GM12878 (cell line): ENCODE measurements around the gene NAA15. TPM values are rescaled to one million over a fixed set of nuclear protein-coding genes. Genes with fewer than 3 reads are reported as not detected.

Experiments used
- ATAC-seq: fragments of 200-7000 bp; cut with Tn5 transposase; 3 replicates; pipeline ENCODE4 v1.9.1; 2020; ENCODE audit warnings: mild to moderate bottlenecking, moderate library complexity
- BruUV-seq: library from RNA; stranded (reverse); fragments of 400-500 nt; replicated peaks from 2 replicates; lab custom pipeline; 2021; lab: Mats Ljungman, UMichigan
- CTCF ChIA-PET: fragments of 300-600 bp; sonication (Branson Sonifier 250); formaldehyde crosslinking; extraction: SDS; loops from one replicate; lab custom pipeline; 2021; ENCODE audit warnings: inconsistent platforms; lab: Yijun Ruan, JAX
- POLR2A ChIA-PET: fragments of 350-600 bp; formaldehyde crosslinking; extraction: SDS; loops from one replicate; lab custom pipeline; 2021; ENCODE audit warnings: inconsistent platforms; lab: Charles Lee
- RAD21 ChIA-PET: fragments of 300-600 bp; sonication (Branson Sonifier 250); formaldehyde crosslinking; loops from one replicate; lab custom pipeline; 2023; ENCODE audit warnings: antibody characterized with exemption; ENCODE audit not compliant: unreplicated experiment; lab: Charles Lee
- SMC1A ChIA-PET: fragments of 300-600 bp; sonication (Branson Sonifier 250); formaldehyde crosslinking; loops from one replicate; lab custom pipeline; 2023; ENCODE audit not compliant: unreplicated experiment, uncharacterized antibody; lab: Charles Lee
- DNase-seq: peaks from one replicate; pipeline ENCODE4 v3.0.0-alpha.2; 2011; ENCODE audit warnings: low read depth, low spot score
- FAIRE-seq: peaks from 3 replicates; lab custom pipeline; 2011; peaks lifted over from hg19 to GRCh38; lab: Jason Lieb, UNC
- H2AFZ ChIP-seq: 2 replicates; pipeline ENCODE4 v1.6.0; 2011; ENCODE audit warnings: low read depth, low read length, control low read depth; ENCODE audit not compliant: control insufficient read depth
- H3K27ac ChIP-seq: 2 replicates; pipeline ENCODE4 v1.5.1; 2011; ENCODE audit warnings: control low read depth; ENCODE audit not compliant: control insufficient read depth, insufficient read depth
- H3K27me3 ChIP-seq, 2 experiments: replicated peaks in 1 of 2; 2 replicates each; pipeline versions ENCODE4 v1.6.0 to v1.6.1; 2011; ENCODE audit warnings: low read length in 1 of 2; ENCODE audit not compliant: control insufficient read depth in 2 of 2, insufficient read depth in 2 of 2
- H3K36me3 ChIP-seq, 2 experiments: 2 replicates each; pipeline ENCODE4 v1.5.1; 2011; ENCODE audit warnings: low read length in 1 of 2; ENCODE audit not compliant: control insufficient read depth in 2 of 2, insufficient read depth in 2 of 2
- H3K4me1 ChIP-seq: 2 replicates; pipeline ENCODE4 v1.6.1; 2011; ENCODE audit warnings: mild to moderate bottlenecking, low read length, moderate library complexity, mixed read lengths; ENCODE audit not compliant: control insufficient read depth, insufficient read depth
- H3K4me2 ChIP-seq: 2 replicates; pipeline ENCODE4 v1.6.0; 2011; ENCODE audit warnings: control low read depth; ENCODE audit not compliant: control insufficient read depth, insufficient read depth
- H3K4me3 ChIP-seq: fragments of 200-600 bp; sonication (generic); 2 replicates; pipeline ENCODE4 v1.5.1; 2016
- H3K79me2 ChIP-seq: 2 replicates; pipeline ENCODE4 v1.6.0; 2011; ENCODE audit warnings: low read length; ENCODE audit not compliant: control insufficient read depth, insufficient read depth
- H3K9ac ChIP-seq: 2 replicates; pipeline ENCODE4 v1.8.0; 2011; ENCODE audit warnings: low read length, control low read depth, mixed read lengths; ENCODE audit not compliant: control insufficient read depth, insufficient read depth
- H3K9me3 ChIP-seq: replicated peaks from 3 replicates; pipeline ENCODE4 v1.5.1; 2011; ENCODE audit warnings: mild to moderate bottlenecking, low read length; ENCODE audit not compliant: control insufficient read depth, insufficient read depth
- H4K20me1 ChIP-seq: 2 replicates; pipeline ENCODE4 v1.6.0; 2011; ENCODE audit not compliant: control insufficient read depth, insufficient read depth
- CUX1 ChIP-seq: IDR thresholded peaks from 2 replicates; pipeline ENCODE4 v1.6.1; 2012; ENCODE audit warnings: improper control_type of control experiment, low read depth, low read length; ENCODE audit not compliant: insufficient replicate concordance
- JUNB ChIP-seq: IDR thresholded peaks from 2 replicates; pipeline ENCODE4 v1.6.1; 2016; ENCODE audit warnings: antibody characterized with exemption, mild to moderate bottlenecking
- LARP7 ChIP-seq: fragments of 450-650 bp; IDR thresholded peaks from 2 replicates; pipeline ENCODE4 v1.6.1; 2017; ENCODE audit warnings: mild to moderate bottlenecking
- MEF2B ChIP-seq: fragments of 450-650 bp; IDR thresholded peaks from 2 replicates; pipeline ENCODE4 v1.6.1; 2018; ENCODE audit warnings: mild to moderate bottlenecking, moderate library complexity; ENCODE audit not compliant: partially characterized antibody, poor library complexity, severe bottlenecking
- MYB ChIP-seq: fragments of 150-350 bp; IDR thresholded peaks from 2 replicates; pipeline ENCODE4 v1.6.1; 2014; ENCODE audit warnings: mild to moderate bottlenecking, low read depth, low read length, borderline replicate concordance
- POLR2AphosphoS2 ChIP-seq: IDR thresholded peaks from 2 replicates; pipeline ENCODE4 v1.6.1; 2011; ENCODE audit warnings: low read depth, mild to moderate bottlenecking, low read length, improper control_type of control experiment, moderate library complexity
- POLR2AphosphoS5 ChIP-seq: IDR thresholded peaks from 2 replicates; pipeline ENCODE4 v1.6.1; 2011; ENCODE audit warnings: mild to moderate bottlenecking, low read length, inconsistent platforms
- SP1 ChIP-seq: IDR thresholded peaks from one replicate; pipeline ENCODE4 v1.6.1; 2011; ENCODE audit warnings: low read depth, low read length
- TARDBP ChIP-seq: IDR thresholded peaks from 2 replicates; pipeline ENCODE4 v1.6.1; 2016; ENCODE audit warnings: borderline replicate concordance
- TCF7 ChIP-seq: IDR thresholded peaks from 2 replicates; pipeline ENCODE4 v1.6.1; 2014; ENCODE audit warnings: antibody characterized with exemption, borderline replicate concordance
- ZNF217 ChIP-seq: fragments of 450-650 bp; IDR thresholded peaks from 2 replicates; pipeline ENCODE4 v1.6.1; 2017; ENCODE audit warnings: antibody characterized with exemption, mild to moderate bottlenecking
- ZSCAN29 ChIP-seq: fragments of 450-650 bp; IDR thresholded peaks from 2 replicates; pipeline ENCODE4 v1.6.1; 2017; ENCODE audit warnings: mild to moderate bottlenecking, moderate library complexity
- WGBS: methylation state at CpG from one replicate; pipeline ENCODE4 v1.1.6; 2016; ENCODE audit warnings: low lambda C conversion rate; ENCODE audit not compliant: insufficient replicate concordance, insufficient coverage; ENCODE audit errors: missing lambda C conversion rate; 5-methylcytosine and 5-hydroxymethylcytosine counted together
- in situ Hi-C: fragments of 300-500 bp; cut with MboI; formaldehyde crosslinking; loops from 9 replicates; pipeline ENCODE4 v1.14.3; 2018; ENCODE audit warnings: mixed read lengths
- intact Hi-C: fragments of 100-400 bp; cut with micrococcal nuclease; formaldehyde crosslinking; loops from one replicate; pipeline ENCODE4 v1.14.2; 2022; ENCODE audit not compliant: unreplicated experiment
- polyA plus RNA-seq, 11 experiments: library from polyadenylated mRNA; depleted of rRNA in 4 of 11; unstranded in 6 of 11; stranded (reverse) in 5 of 11; fragments of >200 nt; fragmentation: Nextera tagmentation in 4 of 11; fragmentation: Illumina TruSeq in 1 of 11; extraction: Ambion mirVana in 4 of 11; extraction: Trizol in 1 of 11; gene quantifications; 1 replicate in 1 of 11; 2 replicates in 10 of 11; pipeline versions ENCODE4 v1.2.1 to v1.2.3, GENCODE V29; 2011 to 2016; ENCODE audit warnings: inconsistent platforms in 2 of 11, missing spikeins in 2 of 11, low read depth in 1 of 11
- total RNA-seq, 4 experiments: library from RNA; depleted of rRNA in 3 of 4; stranded (reverse); fragments of >200 nt in 3 of 4; fragmentation: Illumina TruSeq in 1 of 4; extraction: Trizol in 1 of 4; gene quantifications; 2 replicates each; pipeline versions ENCODE4 v1.2.1 to v1.2.3, GENCODE V29; 2013 to 2021
- TF ChIP-seq, protein P1 (sequence below): IDR thresholded peaks from 2 replicates; pipeline ENCODE4 v1.6.1; 2012; ENCODE audit warnings: low read depth, low read length, improper control_type of control experiment
- TF ChIP-seq, protein P2 (sequence below): IDR thresholded peaks from 2 replicates; pipeline ENCODE4 v1.6.1; 2011; ENCODE audit warnings: mild to moderate bottlenecking, low read depth, low read length, moderate library complexity; ENCODE audit not compliant: insufficient replicate concordance

Gene NAA15
- total and polyA plus RNA-seq, 10 of the 15 experiments (the other 5 are each of a cell fraction or from before 2014, with no cell fraction given): 24.3 to 93.1 (median 51.9) TPM

DNA sequence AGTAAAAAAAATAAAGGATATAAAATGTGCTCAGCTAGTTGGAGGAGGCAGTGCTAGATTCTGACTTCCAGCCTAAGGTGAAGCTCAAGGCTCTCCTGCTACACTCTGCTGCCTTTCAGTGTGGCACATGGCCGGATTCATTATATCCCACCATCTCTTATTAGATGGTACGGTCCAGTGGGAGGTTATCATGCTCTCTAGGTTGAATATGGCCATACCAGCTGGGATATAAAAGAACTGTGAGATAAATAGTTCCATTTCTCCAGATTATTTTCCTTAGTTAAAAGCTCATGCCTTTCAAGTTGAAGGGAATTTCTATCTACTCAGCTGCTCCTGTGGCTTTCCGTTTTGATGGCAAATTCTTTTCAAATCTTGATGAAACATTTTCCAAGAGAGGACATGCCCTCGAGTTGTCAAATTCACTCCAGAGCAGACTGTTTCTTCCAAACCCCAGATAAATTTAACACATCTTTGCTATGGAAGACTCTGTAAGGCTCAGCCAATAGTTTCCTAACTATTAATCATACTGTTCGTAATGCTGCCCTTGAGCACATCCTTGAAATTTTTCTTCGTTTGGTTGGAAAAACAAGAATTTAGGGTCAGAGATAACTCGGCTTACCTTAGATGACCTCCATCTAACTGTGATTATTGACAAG lies 19.1 kb upstream of the NAA15 start:
- Histone ChIP-seq H2AFZ (no peak overlapping the region), H3K79me2 (no peaks in the 10 kb centered on the region), H3K27me3 (peaks cover 8 to 13% of the 10 kb centered on the region in 2 experiments), H4K20me1 (no peaks in the 10 kb centered on the region), H3K4me3 (no peak overlapping the region), H3K4me1 (no peaks in the 10 kb centered on the region), H3K36me3 (no peaks in the 10 kb centered on the region), H3K27ac (no peak overlapping the region), H3K4me2 (no peak overlapping the region), H3K9ac (no peak overlapping the region), H3K9me3 (peaks cover 2% of the 10 kb centered on the region; the same call in 2 of the 3 replicates)
- CTCF ChIA-PET: interaction anchor here (0.7 to 2.0 kb wide), 4 partner anchors 13 to 181 kb away, joined by 3 to 9 read pairs (median 4); no protein-coding TSS in a partner anchor
- ATAC-seq: no peak
- POLR2A ChIA-PET: no interaction called here
- in situ Hi-C loops: no loop called here
- SMC1A ChIA-PET: interaction anchor here (1.5 kb wide), 1 partner anchor 14 kb away, joined by 3 read pairs; no protein-coding TSS in a partner anchor
- FAIRE-seq: no peak
- WGBS: 46% methylated on average over 7 of the region's 7 CpGs
- intact Hi-C loops: no loop called here
- BruUV-seq: no TSS peak
- RAD21 ChIA-PET: no interaction called here
- no peak for DNase-seq
- TF ChIP-seq MYB (no peak), ZSCAN29 (no peak), MEF2B (no peak), JUNB (no peak), ZNF217 (no peak), TCF7 (no peak), TARDBP (no peak), LARP7 (no peak), POLR2AphosphoS2 (no peak), POLR2AphosphoS5 (no peak), SP1 (no peak), CUX1 (no peak)
- TF ChIP-seq, protein P1, sequence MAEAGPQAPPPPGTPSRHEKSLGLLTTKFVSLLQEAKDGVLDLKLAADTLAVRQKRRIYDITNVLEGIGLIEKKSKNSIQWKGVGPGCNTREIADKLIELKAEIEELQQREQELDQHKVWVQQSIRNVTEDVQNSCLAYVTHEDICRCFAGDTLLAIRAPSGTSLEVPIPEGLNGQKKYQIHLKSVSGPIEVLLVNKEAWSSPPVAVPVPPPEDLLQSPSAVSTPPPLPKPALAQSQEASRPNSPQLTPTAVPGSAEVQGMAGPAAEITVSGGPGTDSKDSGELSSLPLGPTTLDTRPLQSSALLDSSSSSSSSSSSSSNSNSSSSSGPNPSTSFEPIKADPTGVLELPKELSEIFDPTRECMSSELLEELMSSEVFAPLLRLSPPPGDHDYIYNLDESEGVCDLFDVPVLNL: no peak
- TF ChIP-seq, protein P2, sequence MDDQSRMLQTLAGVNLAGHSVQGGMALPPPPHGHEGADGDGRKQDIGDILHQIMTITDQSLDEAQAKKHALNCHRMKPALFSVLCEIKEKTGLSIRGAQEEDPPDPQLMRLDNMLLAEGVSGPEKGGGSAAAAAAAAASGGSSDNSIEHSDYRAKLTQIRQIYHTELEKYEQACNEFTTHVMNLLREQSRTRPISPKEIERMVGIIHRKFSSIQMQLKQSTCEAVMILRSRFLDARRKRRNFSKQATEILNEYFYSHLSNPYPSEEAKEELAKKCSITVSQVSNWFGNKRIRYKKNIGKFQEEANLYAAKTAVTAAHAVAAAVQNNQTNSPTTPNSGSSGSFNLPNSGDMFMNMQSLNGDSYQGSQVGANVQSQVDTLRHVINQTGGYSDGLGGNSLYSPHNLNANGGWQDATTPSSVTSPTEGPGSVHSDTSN: no peak
